ELF-1 (cell line): Measurements from ENCODE around the gene CYP27B1.
A peak's percentile ranks its signal among the peaks of the same experiment; 100 is the strongest.
"Not testable (repeated sequence)": the region's sequence is repeated elsewhere in the genome, so short reads cannot be mapped to it uniquely, and the experiment has no call there.

Experiments used
- DNase-seq: peaks from one replicate; pipeline ENCODE4 v3.0.0-alpha.2; 2016; ENCODE audit warnings: low read depth, low spot score

Gene CYP27B1

DNA sequence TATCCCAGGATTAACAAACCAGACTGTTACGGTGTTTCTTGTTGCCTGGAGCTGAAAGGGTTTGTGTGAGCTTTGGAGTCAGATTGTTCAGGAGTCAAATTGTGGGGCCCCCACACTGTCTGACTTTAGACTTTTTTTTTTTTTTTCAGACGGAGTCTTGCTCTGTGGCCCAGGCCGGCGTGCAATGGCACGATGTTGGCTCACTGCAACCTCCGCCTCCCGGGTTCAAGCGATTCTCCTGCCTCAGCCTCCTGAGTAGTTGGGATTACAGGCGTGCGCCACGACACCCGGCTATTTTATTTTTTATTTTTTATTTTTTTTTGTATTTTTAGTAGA, 16.6 kb upstream of the CYP27B1 start:
- no peak for DNase-seq

- peak; percentile 93 for DNase-seq
These were observed 16.0 kb upstream of the CYP27B1 start, which contains the start of gene TSFM for GRCh38 chr12:57782608-57783465. Gene TSFM (plus strand): TSS chr12:57782787. CDS start chr12:57782802, 15 bp downstream.

- DNase-seq, result no peak
These were observed 15.3 kb upstream of the CYP27B1 start for GRCh38 chr12:57782243-57782607.

DNA sequence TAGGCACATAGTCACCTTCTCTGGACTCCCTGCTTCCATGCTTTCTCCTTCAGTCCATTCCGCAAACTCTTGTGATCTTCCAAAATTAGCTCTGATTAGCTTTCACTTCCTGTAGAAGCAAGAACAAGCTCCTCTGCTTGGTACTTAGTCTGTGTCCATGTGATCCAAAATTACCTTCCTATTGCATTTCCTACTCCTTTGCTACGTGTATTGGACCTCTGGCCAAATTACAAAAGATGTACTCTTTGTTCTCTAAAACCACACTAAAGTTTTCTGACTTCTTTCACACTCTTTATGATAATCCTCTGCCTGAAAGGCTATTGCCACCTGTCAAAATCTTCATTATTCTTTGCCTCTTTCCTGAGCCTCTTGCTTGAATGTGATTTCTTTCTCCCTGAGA, 14.9 kb upstream of the CYP27B1 start:
- DNase-seq, result no peak

DNA sequence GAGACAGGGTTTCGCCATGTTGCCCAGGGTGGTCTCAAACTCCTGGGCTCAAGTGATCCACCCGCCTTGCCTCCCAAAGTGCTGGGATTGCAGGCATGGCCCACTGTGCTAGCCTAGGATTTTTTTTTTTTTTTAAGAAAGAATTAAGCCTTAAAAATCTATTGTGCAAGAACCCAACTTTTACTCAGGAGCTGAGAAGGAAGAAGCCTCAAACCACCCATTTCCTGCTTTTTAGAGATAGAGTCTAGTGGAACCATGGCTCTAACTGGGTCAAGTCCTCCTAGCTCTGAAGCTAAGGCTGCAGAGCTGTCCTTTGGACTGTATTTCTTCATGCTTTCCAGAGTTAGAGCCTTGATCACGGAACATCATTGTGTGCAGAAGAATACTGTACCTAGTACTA, 14.4 kb upstream of the CYP27B1 start:
- DNase-seq, result no peak

DNA sequence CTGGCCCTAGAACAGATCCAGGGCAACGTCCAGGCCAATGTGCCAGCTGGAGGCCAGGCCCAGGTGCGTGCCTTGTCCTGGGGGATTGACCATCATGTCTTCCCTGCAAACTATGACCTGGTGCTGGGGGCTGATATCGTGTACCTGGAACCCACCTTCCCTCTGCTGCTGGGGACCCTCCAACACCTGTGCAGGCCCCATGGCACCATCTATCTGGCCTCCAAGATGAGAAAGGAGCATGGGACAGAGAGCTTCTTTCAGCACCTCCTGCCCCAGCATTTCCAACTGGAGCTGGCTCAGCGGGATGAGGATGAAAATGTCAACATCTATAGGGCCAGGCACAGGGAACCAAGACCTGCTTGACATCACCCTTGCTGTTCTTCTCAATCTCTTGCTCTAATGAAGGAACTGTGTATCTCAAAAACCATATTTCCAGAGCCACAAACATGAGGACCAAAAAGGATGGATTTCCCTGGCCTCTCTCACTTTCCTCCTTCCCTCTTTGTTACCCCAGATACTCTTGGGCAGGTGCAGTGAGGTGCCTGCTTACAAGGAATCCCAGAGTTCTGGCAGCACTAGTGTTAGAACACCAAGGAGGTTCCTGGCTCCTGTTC, 13.5 kb upstream of the CYP27B1 start:
- no peak for DNase-seq

- no peak for DNase-seq
These were observed 12.9 kb upstream of the CYP27B1 start for GRCh38 chr12:57779736-57780135.

GRCh38 chr12:57777911-57778310, 11.0 kb upstream of the CYP27B1 start:
- no peak for DNase-seq

- no peak for DNase-seq
These were observed 10.5 kb upstream of the CYP27B1 start for GRCh38 chr12:57777367-57777766.

GRCh38 chr12:57776247-57776587, 9.3 kb upstream of the CYP27B1 start:
- no peak for DNase-seq

- no peak for DNase-seq
These were observed 8.8 kb upstream of the CYP27B1 start for GRCh38 chr12:57775563-57776246.

GRCh38 chr12:57775044-57775443, 8.2 kb upstream of the CYP27B1 start:
- no peak for DNase-seq

DNA sequence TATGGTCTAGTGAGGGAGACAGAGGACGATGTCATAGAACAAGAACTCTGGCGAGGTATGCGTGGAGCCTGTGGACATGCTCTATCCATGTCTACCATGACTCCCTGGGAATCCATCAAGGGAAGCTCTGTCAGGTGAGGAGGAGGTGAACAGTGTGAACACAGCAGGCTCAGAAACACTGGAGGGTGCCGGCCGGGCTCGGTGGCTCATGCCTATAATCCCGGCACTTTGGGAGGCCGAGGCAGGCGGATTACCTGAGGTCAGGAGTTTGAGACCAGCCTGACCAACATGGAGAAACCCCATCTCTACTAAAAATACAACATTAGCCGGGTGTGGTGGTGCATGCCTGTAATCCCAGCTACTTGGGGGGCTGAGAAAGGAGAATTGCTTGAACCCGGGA, 7.8 kb upstream of the CYP27B1 start:
- DNase-seq, result not testable (repeated sequence)

GRCh38 chr12:57772429-57773322, 5.8 kb upstream of the CYP27B1 start, which contains the start of gene EEF1AKMT3:
Gene EEF1AKMT3 (plus strand): TSS chr12:57772614. CDS start chr12:57772725, 111 bp downstream.
- DNase-seq, result no peak

DNA sequence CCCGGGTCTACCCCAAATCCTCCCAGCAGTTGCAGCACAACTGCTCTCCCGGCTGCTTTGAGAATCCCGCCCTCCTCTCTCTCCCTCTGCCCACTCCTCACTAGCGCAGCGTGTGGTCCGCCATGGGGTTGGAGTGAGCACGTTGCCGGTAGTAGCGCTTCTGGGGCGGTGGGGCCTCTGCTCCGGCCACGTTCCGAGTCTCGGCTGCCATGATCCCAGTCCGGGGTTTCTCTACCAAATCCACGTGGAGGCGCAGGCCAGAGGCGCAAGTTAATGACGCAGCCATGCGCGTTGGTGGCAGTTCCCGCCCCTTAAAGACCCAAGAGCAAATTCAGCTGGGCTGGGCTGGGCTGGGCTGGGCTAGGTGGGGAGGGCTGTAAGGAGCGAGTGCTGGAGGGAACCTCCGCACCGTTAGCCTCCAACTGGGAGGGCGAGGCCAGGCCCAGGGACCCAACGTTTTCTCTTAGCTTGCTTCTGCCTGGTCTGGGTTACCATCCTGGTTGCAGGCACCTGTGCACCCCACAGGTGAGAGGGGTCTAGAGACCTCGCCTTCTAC, 5.1 kb upstream of the CYP27B1 start, which contains the start of gene METTL1:
Gene METTL1 (minus strand): TSS at position 233 of the 556 bp plus-strand sequence. CDS start 22 bp downstream, at position 211.
- peak; percentile 99 for DNase-seq

GRCh38 chr12:57771236-57771872, 4.5 kb upstream of the CYP27B1 start:
- no peak for DNase-seq

GRCh38 chr12:57770734-57771133, 3.9 kb upstream of the CYP27B1 start:
- DNase-seq, result no peak

DNA sequence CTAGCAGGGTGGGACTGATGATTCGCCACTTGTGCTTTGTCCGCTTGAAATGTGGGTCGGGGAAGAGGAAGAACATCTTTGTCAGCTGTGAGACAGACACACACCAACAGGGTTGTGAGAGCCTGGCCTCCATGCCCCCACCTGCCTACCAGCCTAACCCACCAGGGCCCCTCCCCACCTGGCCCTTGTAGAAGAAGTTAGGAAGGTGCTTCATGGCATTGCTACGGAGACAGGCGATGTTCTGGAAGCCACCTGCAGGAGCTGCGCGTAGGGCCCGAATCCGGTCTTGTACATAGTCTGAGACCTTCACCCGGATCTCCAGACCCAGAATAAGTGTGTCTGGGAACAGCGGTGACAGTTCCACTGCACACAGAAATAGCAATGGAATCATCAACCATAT, 2.7 kb upstream of the CYP27B1 start:
- DNase-seq, result no peak

GRCh38 chr12:57767876-57768275, 998 bp upstream of the CYP27B1 start:
- DNase-seq, result no peak

DNA sequence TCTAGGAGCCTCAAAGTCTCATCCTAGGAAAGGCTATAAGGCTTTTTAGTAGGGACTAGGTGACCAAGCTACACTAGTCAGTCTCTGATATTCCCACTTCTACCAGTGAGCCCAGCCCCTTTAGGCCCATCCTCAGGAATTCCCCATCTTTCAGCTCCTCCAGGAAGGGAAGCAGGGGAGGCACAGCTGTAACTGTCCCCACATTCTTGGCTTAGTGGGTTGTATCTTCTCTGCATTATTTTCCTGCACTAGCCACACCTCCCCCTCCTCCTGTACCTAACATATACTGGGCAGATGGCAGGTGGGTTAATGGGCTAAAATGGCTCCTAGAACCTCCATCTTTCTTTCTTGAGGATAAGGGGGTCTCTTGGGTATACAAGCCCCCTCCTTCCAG, 424 bp upstream of the CYP27B1 start:
- no peak for DNase-seq
